NCI-H345 treated with DMSO at 0.1 percent for 48 hours (cell line): ENCODE measurements around the gene SLC22A7.
"Not testable (repeated sequence)": the region's sequence is repeated elsewhere in the genome, so short reads cannot be mapped to it uniquely, and the experiment has no call there.

Experiments used
- DNase-seq: peaks from one replicate; lab custom pipeline; 2025; ENCODE audit not compliant: unreplicated experiment; lab: John Stamatoyannopoulos, UW

Gene SLC22A7

DNA sequence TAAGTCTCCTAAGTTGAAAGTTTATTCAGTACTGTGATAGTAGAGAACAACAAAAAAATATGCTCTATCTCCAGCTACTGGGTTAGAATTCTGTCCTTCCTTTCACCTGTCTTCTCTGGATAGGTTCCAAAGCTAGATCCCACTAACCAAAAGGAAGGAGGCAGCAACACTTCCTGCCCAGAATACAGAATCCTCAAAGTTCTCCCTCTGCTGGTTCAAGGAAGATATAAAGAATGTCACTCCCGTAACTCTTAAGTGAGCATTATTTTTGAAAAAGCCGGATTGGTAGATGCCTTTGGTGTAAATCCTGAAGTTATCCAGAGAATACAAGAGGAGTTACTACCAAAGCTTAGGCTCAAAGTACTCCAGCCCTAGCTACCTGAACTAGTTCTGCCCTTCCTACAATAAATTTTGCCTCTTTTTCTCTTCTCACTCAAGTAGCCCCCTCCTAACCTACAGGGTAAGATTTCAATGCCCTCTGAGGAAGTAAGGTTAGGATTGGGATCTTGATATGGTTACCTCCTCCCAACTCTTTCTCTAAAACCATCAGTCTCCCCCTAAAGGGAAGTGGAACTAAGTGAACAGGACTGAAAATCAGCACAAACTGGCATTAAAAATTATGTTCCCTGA lies 36.5 kb downstream of the SLC22A7 start:
- no peak for DNase-seq

- DNase-seq = no peak
These were observed 37.4 kb downstream of the SLC22A7 start for GRCh38 chr6:43335469-43335868.

DNA sequence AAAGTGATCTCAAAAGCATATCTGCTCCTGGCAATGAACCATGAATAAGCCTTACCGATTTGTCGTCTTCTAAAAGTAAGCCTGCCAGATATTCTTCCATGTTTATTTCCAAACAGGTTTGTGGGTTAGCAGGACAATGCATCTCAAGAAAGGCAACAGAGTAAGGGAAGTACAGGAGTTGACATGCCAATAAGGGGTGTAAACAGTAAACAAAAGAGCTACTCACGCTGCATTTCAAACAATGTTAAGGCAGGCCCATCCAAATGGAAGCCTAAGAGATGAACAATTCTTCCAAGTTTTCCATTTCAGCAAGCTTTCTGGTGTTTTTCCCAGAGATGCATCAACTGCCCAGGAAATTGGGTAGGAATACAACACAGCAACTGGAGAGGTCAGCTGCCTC lies 38.3 kb downstream of the SLC22A7 start:
- no peak for DNase-seq

- DNase-seq = no peak
These were observed 40.2 kb downstream of the SLC22A7 start for GRCh38 chr6:43338243-43338642.

GRCh38 chr6:43339168-43339567 lies 41.1 kb downstream of the SLC22A7 start:
- DNase-seq = no peak

GRCh38 chr6:43346243-43346642 lies 48.2 kb downstream of the SLC22A7 start:
- DNase-seq = not testable (repeated sequence)

DNA sequence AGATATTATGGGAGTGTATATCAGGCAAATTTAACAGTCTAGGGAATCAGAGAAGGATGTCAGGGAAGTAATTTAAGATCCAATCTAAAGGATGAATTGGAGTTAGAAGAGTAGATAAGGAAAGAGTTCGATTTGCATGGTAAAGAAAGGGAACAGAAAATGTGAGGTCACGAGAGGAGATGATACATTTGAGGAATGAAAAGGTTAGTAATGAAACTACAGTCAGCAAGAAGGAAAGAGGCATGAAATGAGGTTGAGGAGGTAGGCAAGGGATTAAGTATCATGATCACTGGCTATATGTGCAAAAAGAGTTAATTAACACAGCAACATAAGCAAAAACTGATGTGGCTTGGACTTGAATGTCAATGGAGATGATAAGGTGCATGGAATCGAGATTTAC lies 49.0 kb downstream of the SLC22A7 start:
- DNase-seq = no peak

- no peak for DNase-seq
These were observed 49.4 kb downstream of the SLC22A7 start for GRCh38 chr6:43347444-43347843.

DNA sequence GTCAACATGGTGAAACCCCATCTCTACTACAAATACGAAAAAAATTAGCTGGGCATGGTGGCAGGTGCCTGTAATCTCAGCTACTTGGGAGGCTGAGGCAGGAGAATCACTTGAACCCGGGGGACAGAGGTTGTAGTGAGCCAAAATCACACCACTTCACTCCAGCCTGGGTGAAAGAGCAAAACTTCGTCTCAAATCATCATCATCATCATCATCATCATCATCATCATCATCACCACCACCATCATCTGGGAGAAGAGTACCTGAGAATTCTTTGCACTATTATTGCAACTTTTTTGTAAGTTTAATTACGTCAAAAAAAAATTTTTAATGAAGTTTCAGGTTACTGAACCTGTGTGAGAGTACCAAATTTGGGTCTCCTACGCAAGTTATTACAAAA lies 53.9 kb downstream of the SLC22A7 start:
- DNase-seq = not testable (repeated sequence)
